ENCODE results near the gene AKAP1. TPM values are rescaled to one million over a fixed set of nuclear protein-coding genes. Genes with fewer than 3 reads are reported as not detected.
A peak's percentile ranks its signal among the peaks of the same experiment; 100 is the strongest.

AKAP1 gene
- polyA plus RNA-seq, 3 donors, result 32.5 to 37.0 (median 33.4) TPM

DNA sequence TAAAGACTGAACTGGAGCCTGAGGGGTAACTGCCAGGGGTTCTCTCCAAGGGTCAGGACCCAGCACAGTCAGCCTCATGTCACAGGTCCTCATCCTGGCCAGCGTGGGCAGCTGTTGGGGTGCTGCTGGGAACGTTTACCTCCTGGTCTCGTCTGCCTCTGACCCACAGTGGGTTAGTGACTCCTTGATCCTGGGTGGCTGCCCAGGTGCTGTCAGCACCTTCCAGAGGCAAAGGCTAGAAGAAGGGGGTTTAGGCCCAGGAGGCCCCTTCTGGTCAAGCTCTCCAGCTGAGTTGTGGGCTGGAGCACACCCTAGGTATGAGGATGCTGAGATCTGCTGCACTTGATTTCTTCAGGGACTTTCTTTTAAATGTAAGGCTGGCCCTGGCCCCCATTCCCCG is 30.3 kb downstream of the AKAP1 start:
- DNase-seq (ENCODE audit: extremely low read depth in 1 of 11, low read depth in 9 of 11, low spot score in 4 of 11), result no peak

DNA sequence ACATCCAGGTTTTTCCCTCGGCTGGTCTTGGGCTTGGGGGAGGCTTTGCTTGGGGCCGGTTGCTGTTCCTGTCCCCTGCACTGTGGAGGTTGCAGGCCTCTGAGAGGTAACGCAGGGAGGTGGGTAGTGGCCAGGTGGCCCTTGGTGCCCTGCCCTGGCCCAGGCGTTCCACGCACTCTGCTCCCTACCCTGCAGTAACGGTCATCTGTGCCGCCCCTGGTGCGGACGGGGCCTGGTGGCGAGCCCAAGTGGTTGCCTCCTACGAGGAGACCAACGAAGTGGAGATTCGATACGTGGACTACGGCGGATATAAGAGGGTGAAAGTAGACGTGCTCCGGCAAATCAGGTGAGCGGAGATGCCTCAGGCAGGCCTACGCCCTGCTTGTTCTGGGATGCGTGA is 30.9 kb downstream of the AKAP1 start:
- no peak for DNase-seq (ENCODE audit: extremely low read depth in 1 of 11, low read depth in 9 of 11, low spot score in 4 of 11)

DNA sequence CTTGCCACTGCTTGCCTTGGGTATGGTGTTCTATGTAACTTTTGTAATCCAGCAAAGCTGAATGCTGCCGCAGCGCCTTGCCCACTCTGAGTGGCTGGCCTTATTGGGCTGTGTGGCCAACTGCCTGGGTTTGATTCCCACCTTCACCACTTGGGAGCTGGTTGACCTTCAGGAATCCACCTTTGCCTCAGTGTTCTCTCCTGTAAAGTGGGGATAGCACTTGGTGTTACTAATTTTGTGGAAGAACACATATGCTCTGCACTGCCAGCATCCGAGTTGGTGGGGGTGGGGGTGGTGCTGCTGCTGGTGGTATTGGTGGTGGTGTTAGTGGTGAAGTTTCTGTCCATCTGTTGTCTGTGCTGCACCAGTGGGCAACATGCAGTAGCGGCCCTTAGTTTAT is 32.8 kb downstream of the AKAP1 start:
- DNase-seq (ENCODE audit: extremely low read depth in 1 of 11, low read depth in 9 of 11, low spot score in 4 of 11), result no peak

DNA sequence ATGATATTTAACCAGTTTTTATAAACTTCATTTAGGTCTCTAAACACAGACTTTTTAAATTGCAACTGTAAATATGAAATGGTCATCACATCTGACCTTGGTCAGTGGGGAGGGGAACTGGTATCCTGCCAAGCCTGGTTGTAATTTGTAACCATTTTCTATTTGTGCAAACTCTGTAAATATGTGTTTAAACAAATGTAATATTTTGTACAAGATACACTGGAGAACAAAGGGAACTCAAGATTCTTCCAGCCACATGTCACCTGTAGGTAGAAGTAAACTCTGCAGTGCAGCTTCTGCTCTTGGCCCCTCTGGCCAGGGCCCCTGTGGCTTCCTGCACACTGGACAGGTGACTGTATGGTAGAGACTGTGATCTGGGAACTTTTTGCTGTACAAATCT is 35.8 kb downstream of the AKAP1 start:
- DNase-seq (ENCODE audit: extremely low read depth in 1 of 11, low read depth in 9 of 11, low spot score in 4 of 11), result no peak

DNA sequence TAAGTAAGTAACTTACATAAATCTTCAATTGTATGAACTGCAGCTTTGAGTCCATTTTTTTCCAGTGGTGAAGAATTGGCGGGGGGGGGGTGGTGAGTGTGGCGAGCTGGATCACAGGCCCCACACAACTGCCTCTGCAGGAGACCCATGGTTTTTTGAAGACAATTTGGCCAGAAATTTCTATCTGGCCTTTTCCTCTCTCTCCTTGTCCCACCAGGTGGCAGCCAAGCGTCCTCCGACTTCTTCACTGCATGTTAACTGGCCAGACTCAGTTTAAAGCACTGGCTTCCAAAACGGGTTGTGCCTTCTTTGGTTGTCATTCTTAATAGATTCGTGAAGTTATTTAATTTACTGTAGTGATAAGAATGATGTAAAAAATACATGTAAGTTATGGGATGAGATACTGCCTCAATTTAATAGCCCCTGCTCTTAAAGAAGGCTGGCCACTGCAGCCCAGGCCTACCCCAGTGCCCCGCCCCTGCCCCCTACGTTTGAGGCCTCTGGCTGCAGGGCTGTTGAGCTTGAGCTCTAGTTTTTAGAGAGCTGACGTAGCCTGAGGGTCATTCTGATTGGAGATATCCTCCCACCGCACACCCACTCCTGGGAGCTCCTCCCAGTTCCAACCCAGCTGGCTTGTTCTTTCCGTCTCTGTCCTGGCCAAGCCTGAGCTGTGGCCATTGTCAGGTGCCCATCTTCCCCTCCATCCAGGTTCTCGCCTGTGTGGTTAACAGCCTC is 36.4 kb downstream of the AKAP1 start:
- DNase-seq (ENCODE audit: extremely low read depth in 1 of 11, low read depth in 9 of 11, low spot score in 4 of 11), result peak in 4 of 11 donors; percentile 30 to 44 (median 31)

GRCh38 chr17:57124053-57124452 is 39.0 kb downstream of the AKAP1 start:
- DNase-seq (ENCODE audit: extremely low read depth in 1 of 11, low read depth in 9 of 11, low spot score in 4 of 11), result no peak

DNA sequence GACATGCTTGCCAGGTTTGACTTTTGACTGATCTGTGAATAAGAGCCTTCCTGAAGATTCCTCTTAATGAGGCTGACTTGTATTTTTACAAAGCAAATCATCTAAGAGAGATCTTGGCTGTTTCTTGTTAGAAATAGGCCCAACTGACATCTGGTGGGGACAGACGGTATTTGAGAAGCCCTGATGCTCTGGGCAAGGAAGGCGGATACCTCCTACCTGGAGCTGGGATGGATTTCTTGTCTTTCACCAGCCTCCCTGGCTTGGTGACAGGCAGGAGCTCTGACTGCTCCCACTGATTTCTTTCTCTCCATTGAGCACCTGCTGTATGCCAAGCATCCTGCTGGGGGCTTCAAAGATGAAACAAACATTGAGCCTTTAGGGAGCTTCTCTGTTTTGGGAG is 40.4 kb downstream of the AKAP1 start:
- no peak for DNase-seq (ENCODE audit: extremely low read depth in 1 of 11, low read depth in 9 of 11, low spot score in 4 of 11)

GRCh38 chr17:57125866-57126265 is 40.8 kb downstream of the AKAP1 start:
- DNase-seq (ENCODE audit: extremely low read depth in 1 of 11, low read depth in 9 of 11, low spot score in 4 of 11), result no peak

GRCh38 chr17:57130708-57131461 is 45.8 kb downstream of the AKAP1 start:
- DNase-seq (ENCODE audit: extremely low read depth in 1 of 11, low read depth in 9 of 11, low spot score in 4 of 11), result peak; percentile 49 to 85 (median 69)

- no peak for DNase-seq (ENCODE audit: extremely low read depth in 1 of 11, low read depth in 9 of 11, low spot score in 4 of 11)
Measured at GRCh38 chr17:57132663-57133062, 47.6 kb downstream of the AKAP1 start.

DNA sequence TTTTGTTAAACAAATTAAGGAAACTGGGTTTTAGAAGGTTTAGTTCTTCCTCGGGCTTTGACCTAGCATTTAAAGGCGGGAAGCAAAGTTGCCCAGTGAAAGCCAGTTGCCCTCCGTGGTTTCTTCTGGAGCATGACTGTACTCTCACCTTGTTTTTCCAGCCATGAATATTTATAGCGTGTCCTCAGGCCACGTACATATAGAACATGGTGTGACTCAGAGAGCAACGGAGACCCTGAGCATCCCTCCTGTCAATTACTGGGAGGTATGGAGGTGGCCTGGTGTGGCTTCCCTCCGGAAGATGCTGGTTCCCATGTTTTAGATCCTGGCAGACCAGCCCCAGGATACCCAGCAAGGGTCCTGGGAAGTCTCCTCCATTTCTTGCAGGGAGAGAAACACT is 48.4 kb downstream of the AKAP1 start:
- DNase-seq (ENCODE audit: extremely low read depth in 1 of 11, low read depth in 9 of 11, low spot score in 4 of 11), result no peak

GRCh38 chr17:57135026-57135788 is 50.2 kb downstream of the AKAP1 start:
- no peak for DNase-seq (ENCODE audit: extremely low read depth in 1 of 11, low read depth in 9 of 11, low spot score in 4 of 11)

DNA sequence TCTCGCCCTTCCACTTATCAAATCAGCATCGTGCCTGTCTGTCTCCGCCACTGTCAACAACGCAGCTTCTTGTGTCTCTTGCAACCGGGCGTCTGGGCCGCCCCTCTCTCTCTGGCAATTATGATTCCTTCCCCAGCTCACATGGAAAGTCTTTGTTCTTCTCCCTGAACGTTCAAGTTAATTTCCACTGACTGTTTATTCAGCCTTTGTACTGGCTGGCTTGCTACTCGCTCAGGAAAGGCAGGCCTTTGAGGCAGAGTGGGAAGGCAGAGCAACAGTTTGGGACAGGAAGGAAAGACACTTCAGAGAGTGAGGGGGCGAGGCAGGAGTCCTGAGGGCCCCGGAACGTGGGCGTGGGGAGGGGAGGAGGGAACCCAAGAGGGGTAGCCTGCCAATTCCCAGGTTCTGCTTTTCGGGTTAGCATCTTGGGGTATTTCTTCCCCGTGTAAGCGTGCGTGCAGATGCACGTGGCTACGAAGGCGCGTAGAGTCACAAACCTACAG is 50.8 kb downstream of the AKAP1 start:
- no peak for DNase-seq (ENCODE audit: extremely low read depth in 1 of 11, low read depth in 9 of 11, low spot score in 4 of 11)

DNA sequence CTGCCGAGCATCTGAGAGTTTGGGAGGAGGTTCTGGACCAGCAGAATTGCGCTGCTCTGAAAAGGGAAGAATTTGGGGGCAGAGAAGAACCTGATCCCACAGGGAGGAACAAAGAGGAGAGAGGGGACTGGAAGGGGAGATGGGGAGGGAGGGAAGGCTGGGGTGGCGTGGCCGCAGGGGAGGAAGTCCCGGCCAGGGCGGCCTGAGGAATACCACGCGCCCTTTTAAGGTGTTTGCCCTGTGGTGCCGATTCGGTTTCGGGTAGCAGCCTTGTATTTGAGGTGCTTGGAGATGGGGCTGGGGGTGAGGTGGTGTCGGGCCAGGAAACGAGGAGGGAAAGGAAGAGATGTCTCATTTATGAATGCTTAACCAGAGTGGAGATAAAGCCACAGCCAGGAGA is 51.3 kb downstream of the AKAP1 start:
- no peak for DNase-seq (ENCODE audit: extremely low read depth in 1 of 11, low read depth in 9 of 11, low spot score in 4 of 11)

- DNase-seq (ENCODE audit: extremely low read depth in 1 of 11, low read depth in 9 of 11, low spot score in 4 of 11), result no peak
Measured at GRCh38 chr17:57138030-57138911, 53.2 kb downstream of the AKAP1 start.

- DNase-seq (ENCODE audit: extremely low read depth in 1 of 11, low read depth in 9 of 11, low spot score in 4 of 11), result no peak
Measured at GRCh38 chr17:57138956-57139576, 54.0 kb downstream of the AKAP1 start.

GRCh38 chr17:57140316-57140715 is 55.3 kb downstream of the AKAP1 start:
- DNase-seq (ENCODE audit: extremely low read depth in 1 of 11, low read depth in 9 of 11, low spot score in 4 of 11), result no peak

DNA sequence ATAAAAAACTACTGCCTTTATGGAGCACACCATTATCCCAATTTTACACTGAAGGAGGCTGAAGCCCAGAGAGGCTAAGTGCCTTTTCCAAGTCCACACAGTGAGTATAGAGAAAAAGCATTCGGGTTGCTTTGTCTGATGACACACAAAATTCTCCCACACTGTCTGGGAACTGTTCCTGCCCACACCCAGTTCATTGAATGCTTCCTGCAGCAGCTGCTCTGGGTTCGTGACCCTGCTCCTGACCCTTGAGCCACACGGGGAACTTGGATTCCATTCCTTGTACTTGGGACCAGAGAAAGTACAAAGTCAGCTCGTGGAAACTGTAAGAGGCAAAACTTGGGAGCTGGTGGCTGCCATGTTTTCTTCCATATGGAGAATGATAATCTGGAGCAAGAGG is 57.9 kb downstream of the AKAP1 start:
- DNase-seq (ENCODE audit: extremely low read depth in 1 of 11, low read depth in 9 of 11, low spot score in 4 of 11), result no peak
